ACC112 (cell line): Measurements from ENCODE around the gene ATP5F1E.

ENCODE experiments used
- H2AFZ ChIP-seq: fragments of 200-600 bp; sonication (generic); one replicate; pipeline ENCODE4 v1.6.0; 2017; ENCODE audit warnings: antibody characterized with exemption, low read length; ENCODE audit not compliant: unreplicated experiment
- H3K27ac ChIP-seq: fragments of 200-600 bp; sonication (generic); 2 replicates; pipeline ENCODE4 v1.5.1; 2014; ENCODE audit warnings: low read depth, mild to moderate bottlenecking, antibody characterized with exemption, low read length, moderate library complexity
- H3K27me3 ChIP-seq: fragments of 200-600 bp; sonication (generic); 2 replicates; pipeline ENCODE4 v1.6.1; 2014; ENCODE audit warnings: mild to moderate bottlenecking, antibody characterized with exemption, low read length, moderate library complexity, mixed read lengths; ENCODE audit not compliant: insufficient read depth
- H3K36me3 ChIP-seq: fragments of 200-600 bp; sonication (generic); 2 replicates; pipeline ENCODE4 v1.6.1; 2016; ENCODE audit warnings: mild to moderate bottlenecking, antibody characterized with exemption, low read length, moderate library complexity, mixed read lengths; ENCODE audit not compliant: insufficient read depth
- H3K4me1 ChIP-seq: fragments of 200-600 bp; sonication (generic); one replicate; pipeline ENCODE4 v1.6.1; 2016; ENCODE audit warnings: low read length, mixed read lengths; ENCODE audit not compliant: insufficient read depth, unreplicated experiment, control insufficient read depth
- H3K4me3 ChIP-seq: fragments of 200-600 bp; sonication (generic); 2 replicates; pipeline ENCODE4 v1.5.1; 2014; ENCODE audit warnings: mild to moderate bottlenecking, low read depth, low read length
- H3K79me2 ChIP-seq: fragments of 200-600 bp; sonication (generic); one replicate; pipeline ENCODE4 v1.6.0; 2016; ENCODE audit warnings: low read length; ENCODE audit not compliant: control insufficient read depth, unreplicated experiment, insufficient read depth

The ATP5F1E gene

DNA sequence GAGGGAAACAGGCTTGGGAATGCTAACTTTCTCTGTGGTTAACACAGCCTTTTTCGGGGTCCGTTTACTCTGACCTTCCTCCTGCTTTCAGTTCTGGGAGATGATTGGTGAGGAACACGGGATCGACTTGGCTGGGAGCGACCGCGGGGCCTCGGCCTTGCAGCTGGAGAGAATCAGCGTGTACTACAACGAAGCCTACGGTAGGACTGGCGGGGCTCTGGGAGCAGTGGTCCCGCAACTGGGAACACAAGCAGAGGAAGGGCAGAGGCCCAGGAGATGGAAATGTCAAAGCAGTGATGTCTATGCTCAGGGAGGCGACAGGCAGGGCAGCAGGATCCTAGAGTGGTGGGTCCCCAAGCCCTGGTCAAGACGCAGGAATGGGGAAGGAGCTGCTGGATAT, 9.4 kb downstream of the ATP5F1E start:
- Histone ChIP-seq H3K79me2 (peaks cover 23% of the 10 kb centered on the region), H3K36me3 (peaks cover 12% of the 10 kb centered on the region; the same call in 1 of the 2 replicates), H3K27me3 (no peaks in the 10 kb centered on the region), H3K4me1 (peaks cover 8% of the 10 kb centered on the region), H3K4me3 (no peak overlapping the region), H2AFZ (no peak overlapping the region), H3K27ac (no peak overlapping the region)

- peaks cover 7% of the 10 kb centered on the region; the same call in 1 of the 2 replicates for H3K36me3 ChIP-seq
- H3K79me2 ChIP-seq, result peaks cover 5% of the 10 kb centered on the region
- H2AFZ ChIP-seq, result no peak overlapping the region
- no peaks in the 10 kb centered on the region for H3K27me3 ChIP-seq
- H3K4me1 ChIP-seq, result peaks cover 6% of the 10 kb centered on the region
- no peak overlapping the region for H3K4me3 ChIP-seq
- H3K27ac ChIP-seq, result no peak overlapping the region
Observed at GRCh38 chr20:59020938-59021551, 11.1 kb downstream of the ATP5F1E start.

GRCh38 chr20:59019217-59019616, 12.9 kb downstream of the ATP5F1E start, which contains the start of gene TUBB1:
Gene TUBB1 (plus strand): TSS chr20:59019429. CDS start chr20:59019523, 94 bp downstream.
- no peak within 1 kb of the TSS for H3K4me3 ChIP-seq

GRCh38 chr20:59018817-59019216, 13.3 kb downstream of the ATP5F1E start:
- Histone ChIP-seq H3K27me3 (no peaks in the 10 kb centered on the region), H3K4me1 (peaks cover 16% of the 10 kb centered on the region), H3K36me3 (0 out of 2 replicates have a peak, but pooled peaks cover 4% of the 10 kb centered on the region), H3K4me3 (no peak overlapping the region), H3K27ac (no peak overlapping the region), H3K79me2 (no peaks in the 10 kb centered on the region), H2AFZ (no peak overlapping the region)

More at GRCh38 chr20:59019217-59019616, 12.9 kb downstream of the ATP5F1E start, which contains the start of gene TUBB1:
- H3K27me3 ChIP-seq, result no peaks in the 10 kb centered on the region
- H3K36me3 ChIP-seq, result 0 out of 2 replicates have a peak, but pooled peaks cover 4% of the 10 kb centered on the region
- H3K4me1 ChIP-seq, result peaks cover 12% of the 10 kb centered on the region
- H2AFZ ChIP-seq, result no peak within 1 kb of the TSS
- no peaks in the 10 kb centered on the region for H3K79me2 ChIP-seq
- H3K27ac ChIP-seq, result no peak within 1 kb of the TSS

- H3K4me1 ChIP-seq, result peaks cover 17% of the 10 kb centered on the region
Observed at GRCh38 chr20:59017493-59018231, 14.5 kb downstream of the ATP5F1E start.

GRCh38 chr20:59016795-59017492, 15.2 kb downstream of the ATP5F1E start:
- Histone ChIP-seq H3K4me1 (peaks cover 17% of the 10 kb centered on the region), H3K27ac (no peak overlapping the region), H3K4me3 (no peak overlapping the region), H2AFZ (no peak overlapping the region), H3K36me3 (no peaks in the 10 kb centered on the region), H3K79me2 (no peaks in the 10 kb centered on the region), H3K27me3 (no peaks in the 10 kb centered on the region)

More at GRCh38 chr20:59017493-59018231, 14.5 kb downstream of the ATP5F1E start:
- Histone ChIP-seq H3K36me3 (no peaks in the 10 kb centered on the region), H3K4me3 (no peak overlapping the region), H3K27ac (no peak overlapping the region), H2AFZ (no peak overlapping the region), H3K79me2 (no peaks in the 10 kb centered on the region), H3K27me3 (no peaks in the 10 kb centered on the region)

- Histone ChIP-seq H3K4me1 (peaks cover 25% of the 10 kb centered on the region), H3K27me3 (no peaks in the 10 kb centered on the region), H3K36me3 (no peaks in the 10 kb centered on the region), H3K4me3 (no peak overlapping the region), H3K79me2 (no peaks in the 10 kb centered on the region), H3K27ac (no peak overlapping the region), H2AFZ (no peak overlapping the region)
Observed at GRCh38 chr20:59015812-59016711, 16.1 kb downstream of the ATP5F1E start.

GRCh38 chr20:59015411-59015810, 16.7 kb downstream of the ATP5F1E start:
- H3K36me3 ChIP-seq, result no peaks in the 10 kb centered on the region
- no peak overlapping the region for H3K4me3 ChIP-seq
- no peaks in the 10 kb centered on the region for H3K27me3 ChIP-seq
- no peak overlapping the region for H3K27ac ChIP-seq
- H2AFZ ChIP-seq, result no peak overlapping the region
- H3K4me1 ChIP-seq, result peaks cover 31% of the 10 kb centered on the region
- no peaks in the 10 kb centered on the region for H3K79me2 ChIP-seq

DNA sequence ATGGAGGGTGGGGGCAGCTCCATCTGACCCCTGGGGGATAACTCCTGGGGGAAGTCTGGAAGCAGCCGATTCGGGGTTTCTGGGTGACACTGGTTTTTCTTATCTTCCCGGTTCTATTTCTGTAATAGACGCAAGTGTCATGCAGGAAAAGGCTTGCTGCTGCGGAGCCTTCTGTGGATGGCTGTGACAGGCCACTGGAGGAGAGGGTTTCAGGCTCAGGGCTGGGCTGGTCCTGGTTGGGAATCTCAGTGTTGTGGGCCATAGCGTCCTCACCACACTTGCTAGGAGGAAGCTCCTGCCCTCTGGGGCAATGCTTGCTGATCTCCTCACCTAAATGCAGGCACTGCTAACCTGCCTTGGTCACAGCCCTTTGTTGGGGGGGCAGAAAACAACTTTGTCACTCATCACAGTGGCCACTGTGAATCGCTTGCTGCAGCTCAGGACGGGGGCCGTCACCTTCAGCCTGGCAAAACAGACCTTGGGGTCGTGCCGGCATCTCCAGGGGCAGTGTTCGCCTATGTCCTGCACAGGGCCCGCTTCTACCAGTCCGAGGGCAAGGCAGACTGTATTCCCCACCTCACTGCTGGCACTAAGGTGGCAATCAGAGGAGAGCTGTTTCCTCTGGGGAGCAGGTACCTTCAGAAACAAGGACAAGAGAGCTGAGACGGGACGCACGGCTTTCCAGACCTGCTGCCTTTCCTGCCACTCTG, 17.3 kb downstream of the ATP5F1E start:
- no peaks in the 10 kb centered on the region for H3K36me3 ChIP-seq
- H2AFZ ChIP-seq, result no peak overlapping the region
- peaks cover 32% of the 10 kb centered on the region for H3K4me1 ChIP-seq
- H3K27me3 ChIP-seq, result no peaks in the 10 kb centered on the region
- no peak overlapping the region for H3K4me3 ChIP-seq
- peak overlapping the region; percentile 41; the same call in 1 of the 2 replicates for H3K27ac ChIP-seq
- H3K79me2 ChIP-seq, result no peaks in the 10 kb centered on the region
